GM12875 (cell line): Measurements from ENCODE around the gene ERCC8.
A peak's percentile ranks its signal among the peaks of the same experiment; 100 is the strongest.
"Not testable (repeated sequence)": the region's sequence is repeated elsewhere in the genome, so short reads cannot be mapped to it uniquely, and the experiment has no call there.

Experiments used
- H3K4me3 ChIP-seq: one replicate; pipeline ENCODE4 v1.5.1; 2011; ENCODE audit warnings: low read depth, low read length, control low read depth
- TF ChIP-seq, protein P1 (sequence below): IDR thresholded peaks from 2 replicates; pipeline ENCODE4 v1.5.1; 2011; ENCODE audit warnings: low read depth, mild to moderate bottlenecking, control low read depth, inconsistent platforms, low read length, moderate library complexity, borderline replicate concordance; ENCODE audit not compliant: insufficient read depth

ERCC8 gene

DNA sequence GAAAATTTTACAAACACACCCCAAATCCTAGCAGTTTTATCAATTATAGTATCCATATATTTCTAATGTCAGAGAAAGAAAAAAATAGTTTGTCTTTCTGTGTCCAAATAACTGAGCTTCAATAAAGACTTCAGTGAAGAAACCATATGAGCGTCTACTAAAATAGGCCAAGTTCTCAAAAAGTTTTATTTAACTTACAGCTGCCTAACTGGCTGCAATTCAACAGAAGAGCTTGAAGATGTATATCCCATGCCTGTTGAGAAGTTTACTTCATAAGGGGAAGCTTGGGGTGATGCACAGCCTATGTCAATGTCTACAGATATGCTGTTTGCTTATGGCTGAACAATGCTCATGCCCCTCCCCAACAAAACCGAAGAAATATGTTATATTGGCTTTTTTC is 57.1 kb downstream of the ERCC8 start:
- no peak overlapping the region for H3K4me3 ChIP-seq
- TF ChIP-seq, protein P1, sequence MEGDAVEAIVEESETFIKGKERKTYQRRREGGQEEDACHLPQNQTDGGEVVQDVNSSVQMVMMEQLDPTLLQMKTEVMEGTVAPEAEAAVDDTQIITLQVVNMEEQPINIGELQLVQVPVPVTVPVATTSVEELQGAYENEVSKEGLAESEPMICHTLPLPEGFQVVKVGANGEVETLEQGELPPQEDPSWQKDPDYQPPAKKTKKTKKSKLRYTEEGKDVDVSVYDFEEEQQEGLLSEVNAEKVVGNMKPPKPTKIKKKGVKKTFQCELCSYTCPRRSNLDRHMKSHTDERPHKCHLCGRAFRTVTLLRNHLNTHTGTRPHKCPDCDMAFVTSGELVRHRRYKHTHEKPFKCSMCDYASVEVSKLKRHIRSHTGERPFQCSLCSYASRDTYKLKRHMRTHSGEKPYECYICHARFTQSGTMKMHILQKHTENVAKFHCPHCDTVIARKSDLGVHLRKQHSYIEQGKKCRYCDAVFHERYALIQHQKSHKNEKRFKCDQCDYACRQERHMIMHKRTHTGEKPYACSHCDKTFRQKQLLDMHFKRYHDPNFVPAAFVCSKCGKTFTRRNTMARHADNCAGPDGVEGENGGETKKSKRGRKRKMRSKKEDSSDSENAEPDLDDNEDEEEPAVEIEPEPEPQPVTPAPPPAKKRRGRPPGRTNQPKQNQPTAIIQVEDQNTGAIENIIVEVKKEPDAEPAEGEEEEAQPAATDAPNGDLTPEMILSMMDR, result no peak

GRCh38 chr5:60887096-60887495 is 57.8 kb downstream of the ERCC8 start:
- H3K4me3 ChIP-seq, result no peak overlapping the region
- TF ChIP-seq, protein P1, result no peak

GRCh38 chr5:60886158-60886557 is 58.7 kb downstream of the ERCC8 start:
- no peak overlapping the region for H3K4me3 ChIP-seq
- TF ChIP-seq, protein P1, result no peak

DNA sequence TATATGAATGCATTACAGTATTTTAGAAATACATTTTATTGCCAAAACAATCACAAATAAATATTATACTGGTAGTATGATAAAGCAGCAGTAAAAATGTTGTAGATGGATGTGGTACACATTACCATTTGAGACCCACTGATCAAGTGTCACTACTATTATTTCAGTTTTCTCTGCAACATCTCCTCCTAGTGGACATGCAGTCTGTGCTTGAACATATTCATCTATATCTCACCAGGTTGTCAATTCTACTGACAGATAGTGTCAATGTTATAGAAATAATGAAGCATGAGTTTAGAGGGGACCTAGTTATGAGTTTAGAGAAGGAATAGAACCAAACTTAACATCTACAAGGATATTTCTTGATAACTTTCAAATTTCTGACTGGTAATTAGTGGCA is 61.6 kb downstream of the ERCC8 start:
- H3K4me3 ChIP-seq, result no peak overlapping the region
- TF ChIP-seq, protein P1, result peak; percentile 17; the same call in 1 of the 2 replicates

GRCh38 chr5:60872892-60873291 is 72.0 kb downstream of the ERCC8 start:
- TF ChIP-seq, protein P1, result no peak
- H3K4me3 ChIP-seq, result no peak overlapping the region

GRCh38 chr5:60870857-60871256 is 74.0 kb downstream of the ERCC8 start:
- TF ChIP-seq, protein P1, result no peak

GRCh38 chr5:60860572-60860971 is 84.3 kb downstream of the ERCC8 start:
- H3K4me3 ChIP-seq, result not testable (repeated sequence)

More at GRCh38 chr5:60870857-60871256, 74.0 kb downstream of the ERCC8 start:
- H3K4me3 ChIP-seq, result no peak overlapping the region

DNA sequence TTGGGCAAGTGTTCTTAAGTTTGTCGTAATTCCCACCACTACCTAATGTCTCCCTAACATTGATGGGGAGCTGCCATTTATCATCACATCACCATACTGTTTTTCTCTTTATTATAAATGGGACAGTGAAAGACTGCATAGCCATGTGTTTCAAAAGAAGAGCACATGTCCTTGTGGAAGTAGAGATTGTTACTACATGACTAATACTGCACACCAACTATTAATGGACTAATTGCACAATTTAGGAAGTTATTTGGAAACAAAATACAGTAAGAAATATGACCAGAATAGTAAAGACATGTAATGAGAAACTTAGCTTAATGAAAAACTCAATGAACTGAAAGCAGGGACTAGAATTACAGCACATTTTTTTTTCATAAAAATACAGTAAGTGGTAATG is 88.8 kb downstream of the ERCC8 start:
- TF ChIP-seq, protein P1, result no peak
- H3K4me3 ChIP-seq, result no peak overlapping the region
